NB4 (cell line): ENCODE data around the gene PPP1CA.

Experiments
- DNase-seq: peaks from one replicate; pipeline ENCODE4 v3.0.0; 2010; ENCODE audit warnings: low read depth
- H3K4me3 ChIP-seq: one replicate; pipeline ENCODE4 v1.5.1; 2011; ENCODE audit warnings: mild to moderate bottlenecking, low read depth, low read length, moderate library complexity
- CTCF ChIP-seq: IDR thresholded peaks from one replicate; pipeline ENCODE4 v1.5.1; 2012; ENCODE audit warnings: low read depth, low read length
- MAX ChIP-seq: IDR thresholded peaks from 2 replicates; pipeline ENCODE4 v1.6.1; 2011; ENCODE audit warnings: low read depth, low read length
- MYC ChIP-seq: IDR thresholded peaks from 2 replicates; pipeline ENCODE4 v1.6.1; 2011; ENCODE audit warnings: low read depth, low read length
- POLR2A ChIP-seq: IDR thresholded peaks from 2 replicates; pipeline ENCODE4 v1.6.1; 2011; ENCODE audit warnings: mild to moderate bottlenecking; ENCODE audit not compliant: insufficient read length; ENCODE audit errors: extremely low read depth

PPP1CA gene

DNA sequence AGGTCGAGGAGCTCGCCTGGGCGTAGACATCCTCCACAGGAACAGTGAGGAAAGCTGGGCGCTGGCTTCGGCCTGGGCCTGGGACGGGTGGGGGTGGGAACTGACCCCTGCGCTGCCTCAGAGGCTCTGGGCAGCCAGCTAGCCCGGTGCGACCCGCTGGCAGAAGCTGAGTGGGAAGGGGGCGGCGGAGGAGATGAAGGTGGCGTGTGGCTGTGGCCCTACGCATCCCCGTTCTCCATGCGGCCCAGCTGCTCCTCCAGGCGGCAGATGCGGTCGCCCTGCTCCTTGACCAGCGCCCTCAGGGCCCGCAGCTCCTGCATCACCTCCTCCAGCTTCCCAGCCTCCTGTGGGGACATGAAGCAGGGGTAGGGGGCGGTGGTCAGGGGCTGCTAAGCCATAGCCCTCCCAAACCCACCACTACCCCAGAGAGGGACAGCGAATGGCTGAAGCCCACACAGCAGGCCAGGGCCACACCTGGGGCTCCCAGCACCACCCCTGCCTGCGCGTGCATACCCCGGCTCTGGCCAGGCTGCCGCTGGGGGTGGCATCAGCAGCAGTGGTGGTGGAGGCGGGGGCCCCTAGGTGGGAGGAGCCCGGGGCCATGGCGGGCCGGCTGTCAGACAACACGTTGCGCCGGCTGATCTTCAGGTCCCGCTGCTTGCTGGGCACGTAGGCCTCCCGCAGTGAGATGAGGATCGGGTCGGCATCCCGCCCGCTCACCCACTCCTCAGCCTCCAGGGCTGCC is 36.7 kb upstream of the PPP1CA start:
- H3K4me3 ChIP-seq, result peak overlapping the region; percentile 94
- peak; percentile 80 for TF ChIP-seq MAX
- TF ChIP-seq MYC, result peak; percentile 60; the same call in 1 of the 2 replicates
- peak; percentile 77 for TF ChIP-seq POLR2A
- peak; percentile 1 for TF ChIP-seq CTCF
- DNase-seq, result peak; percentile 92

DNA sequence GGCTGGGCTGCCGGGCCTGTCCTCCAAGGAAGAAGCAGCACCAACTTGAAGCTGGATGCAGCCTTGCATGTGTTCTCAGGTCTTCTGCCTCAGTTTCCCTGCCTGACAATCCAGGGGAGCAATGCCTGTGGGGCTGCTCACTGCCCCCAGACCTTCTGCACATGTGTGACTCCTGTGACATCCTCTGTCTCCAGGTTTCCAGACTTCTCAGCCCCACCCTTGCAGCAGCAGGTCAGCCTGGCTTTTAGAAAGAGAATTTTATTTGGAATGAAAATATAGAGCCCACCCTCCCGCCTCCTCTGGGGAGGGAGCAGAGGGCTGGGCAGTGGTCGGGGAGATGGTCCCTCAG is 36.1 kb upstream of the PPP1CA start:
- TF ChIP-seq MYC (no peak), MAX (no peak), CTCF (no peak), POLR2A (no peak)
- H3K4me3 ChIP-seq, result peak overlapping the region; percentile 94
- DNase-seq, result no peak

DNA sequence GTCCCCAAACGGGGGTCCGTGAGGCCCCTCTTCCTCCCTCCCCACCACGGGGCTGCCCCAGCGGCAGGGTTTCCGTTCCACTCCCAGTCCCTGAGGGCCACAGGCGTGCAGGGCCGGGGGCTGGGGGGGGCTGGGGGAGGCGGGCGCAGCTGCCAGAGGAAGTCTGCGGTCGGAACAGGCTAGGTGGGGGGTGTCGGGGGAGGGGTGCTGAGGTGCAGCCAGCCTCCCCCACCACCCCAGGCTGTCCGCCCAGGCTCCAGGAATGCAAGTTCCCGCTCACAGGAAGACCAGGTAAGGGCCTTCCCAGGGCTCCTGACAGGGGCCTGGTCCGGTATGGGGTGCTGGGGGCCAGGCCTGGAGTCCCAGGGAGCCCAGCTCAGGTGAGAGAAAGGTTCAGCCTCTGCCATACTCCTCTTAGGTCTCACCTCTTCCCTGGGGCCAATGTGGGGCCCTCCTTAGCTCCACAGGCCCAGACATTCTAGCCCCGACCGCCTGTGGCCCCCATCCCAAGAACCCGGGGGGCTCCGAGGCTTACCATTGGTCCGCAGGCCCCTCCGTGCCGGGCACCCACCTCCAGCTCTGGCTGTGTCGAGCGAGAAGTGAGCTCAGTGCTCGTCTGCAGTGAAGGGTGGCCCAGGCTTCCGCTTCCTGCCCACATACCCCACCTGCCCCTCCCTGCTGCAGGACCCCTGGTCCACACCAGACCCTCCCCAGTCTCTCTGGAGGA is 35.6 kb upstream of the PPP1CA start, which contains the start of gene PTPRCAP:
PTPRCAP (minus strand) TSS at position 601 of the 727 bp plus-strand sequence; CDS start at position 538, 63 bp downstream.
- peak within 1 kb of the TSS; percentile 94 for H3K4me3 ChIP-seq
- DNase-seq, result peak; percentile 96
- peak; percentile 51; the same call in 1 of the 2 replicates for TF ChIP-seq MYC
- TF ChIP-seq MAX, result peak; percentile 31; the same call in 1 of the 2 replicates
- TF ChIP-seq POLR2A, result peak; percentile 96
- no peak for TF ChIP-seq CTCF

DNA sequence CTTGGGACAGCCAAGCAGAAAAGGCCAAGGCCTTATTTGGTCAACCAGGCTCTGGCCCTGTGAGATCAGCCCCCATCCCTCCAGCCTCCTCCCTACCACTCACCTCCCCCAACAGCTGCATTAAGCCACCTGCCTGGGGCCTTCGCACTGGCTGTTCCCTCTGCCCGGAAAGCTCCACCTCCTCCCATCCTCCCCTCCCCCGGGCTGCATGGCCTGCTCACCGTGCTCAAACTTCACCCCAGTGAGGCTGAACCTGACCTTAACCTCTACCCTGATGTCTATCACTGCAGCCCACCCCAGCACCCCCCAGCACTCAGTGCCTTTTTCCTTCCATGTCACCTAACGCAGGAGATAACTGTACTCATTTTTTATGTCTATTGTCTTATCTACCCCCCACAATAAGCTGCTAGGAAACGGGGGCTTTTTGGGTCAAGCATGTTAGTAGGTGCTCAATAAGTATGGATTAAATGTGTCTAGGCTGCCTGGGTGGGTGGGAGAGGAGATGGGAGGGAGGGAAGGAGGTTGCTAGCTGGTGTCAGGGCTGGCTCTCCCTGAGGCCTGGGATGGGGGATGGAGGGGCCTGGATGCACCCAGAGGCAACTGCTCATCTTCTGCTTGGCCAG is 34.9 kb upstream of the PPP1CA start:
- TF ChIP-seq POLR2A (peak; percentile 42), MYC (peak; percentile 93), CTCF (no peak), MAX (peak; percentile 92)
- DNase-seq, result peak; percentile 96

GRCh38 chr11:67435727-67436458 is 34.2 kb upstream of the PPP1CA start:
- peak overlapping the region; percentile 94 for H3K4me3 ChIP-seq
- TF ChIP-seq CTCF, result no peak
- no peak for DNase-seq

More for the DNA sequence above, 34.9 kb upstream of the PPP1CA start:
- peak overlapping the region; percentile 94 for H3K4me3 ChIP-seq
